Endothelial cell of umbilical vein (primary cell): ENCODE measurements around the gene TADA2A. TPM values are rescaled to one million over a fixed set of nuclear protein-coding genes. Genes with fewer than 3 reads are reported as not detected.

Experiments used
- BruUV-seq: library from RNA; stranded (reverse); fragments of 400-500 nt; replicated peaks from 2 replicates; lab custom pipeline; 2021; lab: Mats Ljungman, UMichigan
- CTCF ChIA-PET: fragments of 300-600, 350-600 bp; sonication (Branson Sonifier 250); formaldehyde crosslinking; loops from one replicate; lab custom pipeline; 2021; ENCODE audit warnings: antibody characterized with exemption, inconsistent platforms; lab: Charles Lee
- POLR2A ChIA-PET: fragments of 300-600, 350-600 bp; sonication (Branson Sonifier 250); formaldehyde crosslinking; loops from one replicate; lab custom pipeline; 2021; ENCODE audit warnings: antibody characterized with exemption, inconsistent platforms; lab: Charles Lee
- DNase-seq: peaks from one replicate; pipeline ENCODE4 v3.0.0-alpha.2; 2011; ENCODE audit warnings: low read depth, low spot score
- FAIRE-seq: peaks from 2 replicates; lab custom pipeline; 2011; peaks lifted over from hg19 to GRCh38; lab: Jason Lieb, UNC
- H2AFZ ChIP-seq: 2 replicates; pipeline ENCODE4 v1.6.0; 2012; ENCODE audit warnings: low read depth, low read length, control low read depth, inconsistent platforms
- H3K27ac ChIP-seq: 2 replicates; pipeline ENCODE4 v1.5.1; 2011; ENCODE audit warnings: low read depth, mild to moderate bottlenecking, control low read depth, low read length, moderate library complexity; ENCODE audit not compliant: insufficient read depth
- H3K27me3 ChIP-seq, 2 experiments: 2 replicates each; pipeline versions ENCODE4 v1.6.0 to v1.6.1; 2011; ENCODE audit warnings: low read length in 2 of 2, mixed read lengths in 1 of 2; ENCODE audit not compliant: control insufficient read depth in 2 of 2, insufficient read depth in 2 of 2
- H3K36me3 ChIP-seq, 2 experiments: 2 replicates in 1 of 2; 3 replicates in 1 of 2; pipeline ENCODE4 v1.5.1; 2011; ENCODE audit warnings: low read length in 2 of 2, mild to moderate bottlenecking in 1 of 2, moderate library complexity in 1 of 2; ENCODE audit not compliant: control insufficient read depth in 2 of 2, insufficient read depth in 2 of 2; ENCODE audit errors: extremely low read depth in 1 of 2
- H3K4me1 ChIP-seq: 3 replicates; pipeline ENCODE4 v1.5.1; 2011; ENCODE audit warnings: mild to moderate bottlenecking, low read length; ENCODE audit not compliant: control insufficient read depth, insufficient read depth; ENCODE audit errors: extremely low read depth
- H3K4me2 ChIP-seq: 2 replicates; pipeline ENCODE4 v1.6.1; 2011; ENCODE audit warnings: low read length, control low read depth, mixed read lengths; ENCODE audit not compliant: insufficient read depth
- H3K4me3 ChIP-seq, 3 experiments: fragments of 200-600 bp in 1 of 3; sonication (generic), shearing (Covaris generic) in 1 of 3; replicated peaks in 1 of 3; 2 replicates each; pipeline ENCODE4 v1.5.1; 2011 to 2016; ENCODE audit warnings: control low read depth in 3 of 3, low read length in 3 of 3, mild to moderate bottlenecking in 2 of 3, inconsistent platforms in 1 of 3, low read depth in 1 of 3, moderate library complexity in 1 of 3; ENCODE audit not compliant: insufficient read depth in 1 of 3
- H3K79me2 ChIP-seq: 2 replicates; pipeline ENCODE4 v1.6.0; 2012; ENCODE audit warnings: low read length, inconsistent platforms; ENCODE audit not compliant: control insufficient read depth, insufficient read depth
- H3K9ac ChIP-seq: replicated peaks from 2 replicates; pipeline ENCODE3; 2011; ENCODE audit warnings: low read length, control low read depth; ENCODE audit not compliant: insufficient read depth; ENCODE audit errors: extremely low read depth
- H3K9me1 ChIP-seq: replicated peaks from 3 replicates; pipeline ENCODE4 v1.6.0; 2011; ENCODE audit warnings: mild to moderate bottlenecking, low read length; ENCODE audit not compliant: control insufficient read depth, insufficient read depth; ENCODE audit errors: extremely low read depth
- H3K9me3 ChIP-seq: replicated peaks from 2 replicates; pipeline ENCODE4 v1.5.1; 2012; ENCODE audit warnings: low read length, inconsistent platforms; ENCODE audit not compliant: control insufficient read depth, insufficient read depth
- H4K20me1 ChIP-seq: replicated peaks from 2 replicates; pipeline ENCODE3; 2011; ENCODE audit warnings: mild to moderate bottlenecking, low read length; ENCODE audit not compliant: control insufficient read depth, insufficient read depth; ENCODE audit errors: extremely low read depth
- EZH2 ChIP-seq: IDR thresholded peaks from 2 replicates; pipeline ENCODE4 v1.6.1; 2012; ENCODE audit warnings: borderline replicate concordance, low read depth, mild to moderate bottlenecking, moderate library complexity, low read length, inconsistent platforms; ENCODE audit not compliant: severe bottlenecking
- FOS ChIP-seq: IDR thresholded peaks from 2 replicates; pipeline ENCODE4 v1.6.1; 2011; ENCODE audit warnings: mild to moderate bottlenecking, low read length, moderate library complexity, borderline replicate concordance; ENCODE audit not compliant: insufficient read depth
- GATA2 ChIP-seq: IDR thresholded peaks from 2 replicates; pipeline ENCODE4 v1.7.0; 2011; ENCODE audit warnings: low read depth, mild to moderate bottlenecking, moderate library complexity, mixed read lengths, low read length; ENCODE audit not compliant: insufficient read length, insufficient read depth
- JUN ChIP-seq: IDR thresholded peaks from 2 replicates; pipeline ENCODE4 v1.6.1; 2011; ENCODE audit warnings: borderline replicate concordance, low read depth; ENCODE audit not compliant: insufficient read length, insufficient read depth
- MYC ChIP-seq: IDR thresholded peaks from one replicate; pipeline ENCODE4 v1.6.1; 2011; ENCODE audit warnings: mild to moderate bottlenecking, low read depth, low read length
- POLR2A ChIP-seq: IDR thresholded peaks from 2 replicates; pipeline ENCODE4 v1.6.1; 2012; ENCODE audit warnings: low read depth, mild to moderate bottlenecking, control low read depth, low read length
- POLR2AphosphoS5 ChIP-seq: IDR thresholded peaks from 2 replicates; pipeline ENCODE4 v1.6.1; 2012; ENCODE audit warnings: low read depth, mild to moderate bottlenecking, control low read depth, low read length, moderate library complexity; ENCODE audit not compliant: insufficient read depth
- dilution Hi-C: fragments of 300-500 bp; cut with MboI; formaldehyde crosslinking; loops from one replicate; pipeline ENCODE4 v1.15.0; 2019; ENCODE audit warnings: low sequenced_read_pairs; ENCODE audit not compliant: extremely low pct_ligation_motif_present
- intact Hi-C: fragments of 100-400 bp; cut with micrococcal nuclease; formaldehyde crosslinking; loops from one replicate; pipeline ENCODE4 v1.10.0; 2022
- polyA plus RNA-seq, 4 experiments: library from polyadenylated mRNA; depleted of rRNA in 3 of 4; stranded (reverse) in 3 of 4; unstranded in 1 of 4; fragments of >200 nt; gene quantifications; 2 replicates each; pipeline versions ENCODE4 v1.2.1 to v1.2.3, GENCODE V29; 2011 to 2012; ENCODE audit warnings: missing spikeins in 1 of 4
- total RNA-seq: library from RNA; stranded (reverse); gene quantifications from 2 replicates; pipeline ENCODE4 v1.2.3, GENCODE V29; 2021
- TF ChIP-seq, protein P1 (sequence below): IDR thresholded peaks from 2 replicates; pipeline ENCODE4 v1.6.1; 2011; ENCODE audit not compliant: insufficient read depth, insufficient read length
- TF ChIP-seq, protein P2 (sequence below), 2 donors: IDR thresholded peaks; 1 replicate in 1 of 2; 2 replicates in 1 of 2; pipeline ENCODE4 v1.5.1; 2011; ENCODE audit warnings: low read length in 2 of 2, mild to moderate bottlenecking in 2 of 2, moderate library complexity in 2 of 2, control low read depth in 1 of 2, inconsistent platforms in 1 of 2, low read depth in 1 of 2; ENCODE audit not compliant: insufficient read depth in 1 of 2; ENCODE audit errors: extremely low read depth in 1 of 2

Gene TADA2A
- total and polyA plus RNA-seq, 2 donors (not counting 3 experiments of a cell fraction or from before 2014, with no cell fraction given), result 9.9 to 22.4 TPM

DNA sequence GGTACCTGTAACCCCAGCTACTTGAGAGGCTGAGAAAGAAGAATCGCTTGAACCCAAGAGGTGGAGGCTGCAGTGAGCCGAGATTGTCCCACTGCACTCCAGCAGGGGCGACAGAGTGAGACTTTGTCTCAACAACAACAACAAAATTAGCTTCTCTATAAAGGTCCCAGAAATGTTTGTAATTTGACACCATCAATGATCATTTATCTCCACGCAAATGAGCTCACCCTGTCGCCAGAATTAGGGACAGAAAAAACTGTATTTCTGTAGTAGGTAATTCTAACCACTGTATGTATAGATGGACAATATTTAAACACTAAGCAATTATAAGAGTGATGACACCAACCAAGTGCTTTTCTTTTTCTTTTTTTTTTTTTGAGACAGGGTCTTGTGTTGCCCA lies 20.2 kb upstream of the TADA2A start:
- no peaks in the 10 kb centered on the region for H3K27me3 ChIP-seq
- DNase-seq (no peak), FAIRE-seq (no peak)
- no peak overlapping the region for H3K9ac ChIP-seq
- H3K79me2 ChIP-seq, result no peaks in the 10 kb centered on the region
- POLR2A ChIA-PET, result no interaction called here
- TF ChIP-seq JUN (no peak), EZH2 (no peak), POLR2A (no peak), GATA2 (no peak), FOS (no peak), MYC (no peak), POLR2AphosphoS5 (no peak)
- TF ChIP-seq, protein P1, sequence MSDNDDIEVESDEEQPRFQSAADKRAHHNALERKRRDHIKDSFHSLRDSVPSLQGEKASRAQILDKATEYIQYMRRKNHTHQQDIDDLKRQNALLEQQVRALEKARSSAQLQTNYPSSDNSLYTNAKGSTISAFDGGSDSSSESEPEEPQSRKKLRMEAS, result no peak
- TF ChIP-seq, protein P2, sequence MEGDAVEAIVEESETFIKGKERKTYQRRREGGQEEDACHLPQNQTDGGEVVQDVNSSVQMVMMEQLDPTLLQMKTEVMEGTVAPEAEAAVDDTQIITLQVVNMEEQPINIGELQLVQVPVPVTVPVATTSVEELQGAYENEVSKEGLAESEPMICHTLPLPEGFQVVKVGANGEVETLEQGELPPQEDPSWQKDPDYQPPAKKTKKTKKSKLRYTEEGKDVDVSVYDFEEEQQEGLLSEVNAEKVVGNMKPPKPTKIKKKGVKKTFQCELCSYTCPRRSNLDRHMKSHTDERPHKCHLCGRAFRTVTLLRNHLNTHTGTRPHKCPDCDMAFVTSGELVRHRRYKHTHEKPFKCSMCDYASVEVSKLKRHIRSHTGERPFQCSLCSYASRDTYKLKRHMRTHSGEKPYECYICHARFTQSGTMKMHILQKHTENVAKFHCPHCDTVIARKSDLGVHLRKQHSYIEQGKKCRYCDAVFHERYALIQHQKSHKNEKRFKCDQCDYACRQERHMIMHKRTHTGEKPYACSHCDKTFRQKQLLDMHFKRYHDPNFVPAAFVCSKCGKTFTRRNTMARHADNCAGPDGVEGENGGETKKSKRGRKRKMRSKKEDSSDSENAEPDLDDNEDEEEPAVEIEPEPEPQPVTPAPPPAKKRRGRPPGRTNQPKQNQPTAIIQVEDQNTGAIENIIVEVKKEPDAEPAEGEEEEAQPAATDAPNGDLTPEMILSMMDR (IDR thresholded peaks at IDR 0.05; ENCODE audit: extremely low read depth in 1 of 2, insufficient read depth in 1 of 2, low read depth in 1 of 2, low read length in 2 of 2), result no peak
- CTCF ChIA-PET, result interaction anchor here (1.1 to 12.2 kb wide), 4 partner anchors 8 to 28 kb away, joined by 3 to 123 read pairs (median 10); partner anchors contain the start of gene C17orf78
- H3K4me2 ChIP-seq, result no peak overlapping the region
- no peak overlapping the region for H3K4me3 ChIP-seq
- dilution Hi-C loops (no loop called here), intact Hi-C loops (no loop called here)
- no peaks in the 10 kb centered on the region for H3K9me3 ChIP-seq
- no peaks in the 10 kb centered on the region for H4K20me1 ChIP-seq
- H2AFZ ChIP-seq, result no peak overlapping the region
- no peak overlapping the region for H3K27ac ChIP-seq
- H3K9me1 ChIP-seq, result no peaks in the 10 kb centered on the region
- no peaks in the 10 kb centered on the region for H3K36me3 ChIP-seq
- no TSS peak for BruUV-seq
- peaks cover 6% of the 10 kb centered on the region for H3K4me1 ChIP-seq
